NCI-H1694 (cell line): ENCODE data around the gene EML1.

Source experiments
- DNase-seq: peaks from one replicate; lab custom pipeline; 2025; lab: John Stamatoyannopoulos, UW

Gene EML1

GRCh38 chr14:99803803-99804202 is 10.6 kb downstream of the EML1 start:
- DNase-seq: no peak

- no peak for DNase-seq
Observed at GRCh38 chr14:99805757-99806439, 12.7 kb downstream of the EML1 start.

GRCh38 chr14:99806836-99807235 is 13.6 kb downstream of the EML1 start:
- DNase-seq: no peak

- DNase-seq: no peak
Observed at GRCh38 chr14:99807413-99808153, 14.4 kb downstream of the EML1 start.

- DNase-seq: no peak
Observed at GRCh38 chr14:99808154-99808505, 14.9 kb downstream of the EML1 start.

- DNase-seq: no peak
Observed at GRCh38 chr14:99808515-99808914, 15.3 kb downstream of the EML1 start.

- no peak for DNase-seq
Observed at GRCh38 chr14:99809360-99809759, 16.1 kb downstream of the EML1 start.

- DNase-seq: no peak
Observed at GRCh38 chr14:99809859-99810558, 16.8 kb downstream of the EML1 start.

- no peak for DNase-seq
Observed at GRCh38 chr14:99810559-99810874, 17.3 kb downstream of the EML1 start.

- DNase-seq: no peak
Observed at GRCh38 chr14:99812096-99812750, 19.0 kb downstream of the EML1 start.

- no peak for DNase-seq
Observed at GRCh38 chr14:99812892-99813291, 19.7 kb downstream of the EML1 start.

GRCh38 chr14:99815696-99816095 is 22.5 kb downstream of the EML1 start:
- no peak for DNase-seq

GRCh38 chr14:99816217-99816616 is 23.0 kb downstream of the EML1 start:
- no peak for DNase-seq

- DNase-seq: no peak
Observed at GRCh38 chr14:99816642-99817041, 23.4 kb downstream of the EML1 start.

- no peak for DNase-seq
Observed at GRCh38 chr14:99817331-99817730, 24.1 kb downstream of the EML1 start.

- DNase-seq: no peak
Observed at GRCh38 chr14:99818503-99819036, 25.4 kb downstream of the EML1 start.

GRCh38 chr14:99819514-99819913 is 26.3 kb downstream of the EML1 start:
- no peak for DNase-seq

GRCh38 chr14:99820702-99821331 is 27.6 kb downstream of the EML1 start:
- DNase-seq: no peak

- DNase-seq: no peak
Observed at GRCh38 chr14:99821519-99822508, 28.6 kb downstream of the EML1 start.

- DNase-seq: no peak
Observed at GRCh38 chr14:99822800-99823455, 29.7 kb downstream of the EML1 start.
